ENCODE results near the gene HOXA6.

GRCh38 chr7:27158436-27159265 lies 11.1 kb upstream of the HOXA6 start:
- TF ChIP-seq, protein P1, sequence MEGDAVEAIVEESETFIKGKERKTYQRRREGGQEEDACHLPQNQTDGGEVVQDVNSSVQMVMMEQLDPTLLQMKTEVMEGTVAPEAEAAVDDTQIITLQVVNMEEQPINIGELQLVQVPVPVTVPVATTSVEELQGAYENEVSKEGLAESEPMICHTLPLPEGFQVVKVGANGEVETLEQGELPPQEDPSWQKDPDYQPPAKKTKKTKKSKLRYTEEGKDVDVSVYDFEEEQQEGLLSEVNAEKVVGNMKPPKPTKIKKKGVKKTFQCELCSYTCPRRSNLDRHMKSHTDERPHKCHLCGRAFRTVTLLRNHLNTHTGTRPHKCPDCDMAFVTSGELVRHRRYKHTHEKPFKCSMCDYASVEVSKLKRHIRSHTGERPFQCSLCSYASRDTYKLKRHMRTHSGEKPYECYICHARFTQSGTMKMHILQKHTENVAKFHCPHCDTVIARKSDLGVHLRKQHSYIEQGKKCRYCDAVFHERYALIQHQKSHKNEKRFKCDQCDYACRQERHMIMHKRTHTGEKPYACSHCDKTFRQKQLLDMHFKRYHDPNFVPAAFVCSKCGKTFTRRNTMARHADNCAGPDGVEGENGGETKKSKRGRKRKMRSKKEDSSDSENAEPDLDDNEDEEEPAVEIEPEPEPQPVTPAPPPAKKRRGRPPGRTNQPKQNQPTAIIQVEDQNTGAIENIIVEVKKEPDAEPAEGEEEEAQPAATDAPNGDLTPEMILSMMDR (conservative IDR thresholded peaks at IDR 0.05 in 1 of 2, IDR thresholded peaks at IDR 0.05 in 1 of 2; ENCODE audit: low read depth in 1 of 2, low read length in 2 of 2) = no peak
- no peak for TF ChIP-seq EZH2 (IDR thresholded peaks at IDR 0.05; ENCODE audit: low read length, missing control alignments)
